IPS DF 4.7 (cell line): ENCODE results near the gene PKD1L1.
"Not testable (repeated sequence)": the region's sequence is repeated elsewhere in the genome, so short reads cannot be mapped to it uniquely, and the experiment has no call there.

Experiments used
- DNase-seq: peaks from one replicate; pipeline ENCODE4 v3.0.0-alpha.2; 2013; ENCODE audit warnings: low spot score; ENCODE audit errors: extremely low read depth

Gene PKD1L1

GRCh38 chr7:47948141-47948790 is at the start of gene PKD1L1:
Gene PKD1L1 (minus strand): TSS chr7:47948466. CDS start chr7:47948440, 26 bp downstream.
- DNase-seq: no peak

- DNase-seq: no peak
These were observed 44.2 kb upstream of the PKD1L1 start for GRCh38 chr7:47992446-47992845.

GRCh38 chr7:47991741-47992311 is 43.6 kb upstream of the PKD1L1 start:
- no peak for DNase-seq

GRCh38 chr7:47991270-47991669 is 43.0 kb upstream of the PKD1L1 start:
- DNase-seq: no peak

GRCh38 chr7:47990592-47990991 is 42.3 kb upstream of the PKD1L1 start:
- no peak for DNase-seq

- not testable (repeated sequence) for DNase-seq
These were observed 41.5 kb upstream of the PKD1L1 start for GRCh38 chr7:47989607-47990400.

- DNase-seq: no peak
These were observed 40.5 kb upstream of the PKD1L1 start for GRCh38 chr7:47988496-47989386.

GRCh38 chr7:47982610-47983009 is 34.3 kb upstream of the PKD1L1 start:
- DNase-seq: no peak

- not testable (repeated sequence) for DNase-seq
These were observed 32.4 kb upstream of the PKD1L1 start for GRCh38 chr7:47980648-47981047.

GRCh38 chr7:47979832-47980181 is 31.5 kb upstream of the PKD1L1 start:
- no peak for DNase-seq

- peak; percentile 69 for DNase-seq
These were observed 31.0 kb upstream of the PKD1L1 start, which contains the start of gene HUS1 for GRCh38 chr7:47979145-47979831. Gene HUS1 (minus strand): TSS chr7:47979615. CDS start chr7:47979519, 96 bp downstream.

GRCh38 chr7:47978790-47979144 is 30.5 kb upstream of the PKD1L1 start:
- DNase-seq: no peak

- no peak for DNase-seq
These were observed 25.5 kb upstream of the PKD1L1 start for GRCh38 chr7:47973739-47974138.

GRCh38 chr7:47970761-47971160 is 22.5 kb upstream of the PKD1L1 start:
- no peak for DNase-seq

- DNase-seq: no peak
These were observed 20.8 kb upstream of the PKD1L1 start for GRCh38 chr7:47968847-47969774.

- DNase-seq: no peak
These were observed 19.4 kb upstream of the PKD1L1 start for GRCh38 chr7:47967708-47968107.

GRCh38 chr7:47967123-47967522 is 18.9 kb upstream of the PKD1L1 start:
- DNase-seq: no peak

GRCh38 chr7:47965456-47965855 is 17.2 kb upstream of the PKD1L1 start:
- DNase-seq: no peak

GRCh38 chr7:47962262-47962661 is 14.0 kb upstream of the PKD1L1 start:
- no peak for DNase-seq

- no peak for DNase-seq
These were observed 8.9 kb upstream of the PKD1L1 start for GRCh38 chr7:47957156-47957555.
